ENCODE data around the gene NOVA2. TPM values are rescaled to one million over a fixed set of nuclear protein-coding genes. Genes with fewer than 3 reads are reported as not detected.

The NOVA2 gene
- total RNA-seq, 4 donors from 2014 or later, result 0.74 to 10.9 (median 3.8) TPM

GRCh38 chr19:46014941-46015686, 41.4 kb upstream of the NOVA2 start:
- peak; percentile 46 for DNase-seq (ENCODE audit: low spot score)

GRCh38 chr19:46014534-46014933, 40.9 kb upstream of the NOVA2 start:
- ATAC-seq (ENCODE audit: low FRiP score) (peak; percentile 1), DNase-seq (ENCODE audit: low spot score) (no peak)
- no peak for TF ChIP-seq CTCF (IDR thresholded peaks at IDR 0.05)

More at GRCh38 chr19:46014941-46015686, 41.4 kb upstream of the NOVA2 start:
- no peak for TF ChIP-seq CTCF (IDR thresholded peaks at IDR 0.05)
- peak; percentile 85 for ATAC-seq (ENCODE audit: low FRiP score)

- DNase-seq (ENCODE audit: low spot score), result peak; percentile 83
- TF ChIP-seq CTCF (IDR thresholded peaks at IDR 0.05), result peak in 2 of 3 donors; percentile 38 to 88
- peak; percentile 80 for ATAC-seq (ENCODE audit: low FRiP score)
Observed at GRCh38 chr19:46009530-46010510, 36.2 kb upstream of the NOVA2 start.

GRCh38 chr19:46006411-46006810, 32.7 kb upstream of the NOVA2 start:
- no peak for ATAC-seq (ENCODE audit: low FRiP score)
- TF ChIP-seq CTCF (IDR thresholded peaks at IDR 0.05), result no peak
- DNase-seq (ENCODE audit: low spot score), result no peak

DNA sequence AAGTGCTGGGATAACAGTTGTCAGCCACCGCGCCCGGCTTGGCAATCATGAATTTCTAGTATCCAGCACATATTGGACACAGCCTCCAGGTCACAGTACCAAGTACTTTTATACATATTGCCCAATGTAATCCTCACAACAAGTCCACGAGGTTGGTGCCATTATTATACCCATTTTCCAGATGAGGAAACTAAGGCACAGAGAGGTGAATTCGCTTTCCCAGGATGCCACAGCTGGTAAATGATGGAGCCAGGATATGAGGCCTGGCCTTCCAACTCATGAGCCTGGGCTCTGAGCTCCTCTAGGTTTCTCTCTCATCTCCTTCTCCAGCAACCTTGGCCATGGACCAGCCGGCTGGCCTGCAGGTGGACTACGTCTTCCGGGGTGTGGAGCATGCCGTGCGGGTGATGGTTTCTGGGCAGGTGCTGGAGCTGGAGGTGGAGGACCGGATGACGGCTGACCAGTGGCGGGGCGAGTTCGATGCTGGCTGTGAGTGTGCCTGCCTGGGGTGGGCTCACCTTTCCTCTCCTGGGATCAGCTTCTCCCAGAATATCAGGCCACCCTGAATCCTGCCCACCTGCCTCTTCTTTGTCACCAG, 29.1 kb upstream of the NOVA2 start:
- TF ChIP-seq CTCF (IDR thresholded peaks at IDR 0.05), result no peak
- no peak for DNase-seq (ENCODE audit: low spot score)
- no peak for ATAC-seq (ENCODE audit: low FRiP score)

DNA sequence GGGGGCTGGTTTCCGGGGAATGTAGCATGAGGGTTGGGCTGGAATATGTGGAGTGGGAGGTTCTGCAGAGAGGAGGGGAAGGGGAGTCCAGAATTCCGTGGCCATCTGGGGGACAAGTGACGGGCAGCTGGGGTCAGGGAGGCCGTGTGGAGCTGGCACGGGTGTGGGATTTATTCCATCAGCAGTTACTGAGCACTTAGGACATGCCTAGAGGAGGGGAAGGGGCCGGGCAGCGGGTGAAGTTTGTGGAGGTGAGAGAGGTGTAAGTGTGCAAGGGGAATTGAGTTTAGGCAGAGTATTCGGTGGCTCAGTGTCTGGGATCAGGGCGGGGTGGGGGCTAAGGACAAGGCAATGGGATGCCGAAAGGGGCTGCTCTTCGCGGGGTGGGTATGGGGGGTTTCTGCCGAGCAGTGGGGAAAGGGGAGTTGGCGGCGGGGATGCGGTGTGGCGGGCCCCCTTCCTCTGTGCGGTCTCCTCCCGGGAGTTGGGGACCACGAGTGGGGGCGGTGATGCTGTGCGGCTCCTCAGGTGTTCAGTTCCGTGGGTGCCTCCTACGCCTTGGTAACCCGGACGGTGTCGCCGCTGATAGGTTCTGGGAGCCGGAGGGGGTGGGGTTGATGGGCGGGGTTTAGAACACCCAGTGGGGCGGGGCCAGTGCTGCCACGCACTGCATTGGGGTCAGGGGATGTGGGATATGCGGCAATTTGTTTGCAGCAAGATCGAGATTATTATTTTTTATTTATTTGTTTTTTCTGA, 27.0 kb upstream of the NOVA2 start:
- ATAC-seq (ENCODE audit: low FRiP score) (no peak), DNase-seq (ENCODE audit: low spot score) (no peak)
- TF ChIP-seq CTCF (IDR thresholded peaks at IDR 0.05), result no peak
